ENCODE measurements around the gene RAB10. TPM values are rescaled to one million over a fixed set of nuclear protein-coding genes. Genes with fewer than 3 reads are reported as not detected.

RAB10 gene
- total and polyA plus RNA-seq, 9 of the 15 experiments (the other 6 are each of a cell fraction or from before 2014, with no cell fraction given), result 25.1 to 214 (median 157) TPM

- TF ChIP-seq ZBTB33 (CRISPR knock-in tag; IDR thresholded peaks at IDR 0.05), result 0 out of 2 replicates have a peak, but pooled peaks have one; percentile 20
- TF ChIP-seq TBL1XR1 (IDR thresholded peaks at IDR 0.05; ENCODE audit: low read length in 2 of 2), result 0 out of 4 replicates have a peak, but pooled peaks of 1 of the 2 experiments have one; percentile 12
- no peak for TF ChIP-seq NEUROD1 (IDR thresholded peaks at IDR 0.05; ENCODE audit: borderline replicate concordance, low read depth, low read length, partially characterized antibody)
- peak; percentile 42 to 90 (median 85) for TF ChIP-seq YY1 (IDR thresholded peaks at IDR 0.05; ENCODE audit: borderline replicate concordance in 1 of 3, control insufficient read depth in 1 of 3, extremely low read depth in 1 of 3, insufficient read depth in 3 of 3, insufficient read length in 1 of 3, insufficient replicate concordance in 2 of 3, low read depth in 1 of 3, low read length in 2 of 3)
- peak; percentile 77 for TF ChIP-seq ATF7 (IDR thresholded peaks at IDR 0.05)
- TF ChIP-seq TOE1 (IDR thresholded peaks at IDR 0.05; ENCODE audit: borderline replicate concordance), result peak; percentile 87
- no peak for TF ChIP-seq TOE1 (CRISPR knock-in tag; IDR thresholded peaks at IDR 0.05; ENCODE audit: borderline replicate concordance, low read depth)
- TF ChIP-seq EGR1 (conservative IDR thresholded peaks at IDR 0.05), result peak; percentile 89
- no peak for TF ChIP-seq NR2F6 (CRISPR knock-in tag; IDR thresholded peaks at IDR 0.05)
- TF ChIP-seq HNRNPUL1 (IDR thresholded peaks at IDR 0.05; ENCODE audit: low read length), result no peak
- TF ChIP-seq ZNF395 (CRISPR knock-in tag; IDR thresholded peaks at IDR 0.05), result no peak
- TF ChIP-seq REST (IDR thresholded peaks at IDR 0.05; ENCODE audit: borderline replicate concordance), result no peak
- TF ChIP-seq REST (CRISPR knock-in tag; IDR thresholded peaks at IDR 0.05; ENCODE audit: low read depth), result peak; percentile 82
- no peak for TF ChIP-seq SPI1 (IDR thresholded peaks at IDR 0.05; ENCODE audit: borderline replicate concordance, low read depth, low read length)
- no peak for TF ChIP-seq NCOA4 (IDR thresholded peaks at IDR 0.05; ENCODE audit: partially characterized antibody)
Measured at GRCh38 chr2:26033818-26034636, at the start of gene RAB10 (continued).
